GM19193 (cell line): ENCODE results near the gene CCDC154.
A peak's percentile ranks its signal among the peaks of the same experiment; 100 is the strongest.

Source experiments
- POLR2A ChIP-seq: IDR thresholded peaks from 4 replicates; pipeline ENCODE4 v1.6.1; 2011; ENCODE audit not compliant: insufficient read depth, insufficient read length; ENCODE audit errors: extremely low read depth

Gene CCDC154

DNA sequence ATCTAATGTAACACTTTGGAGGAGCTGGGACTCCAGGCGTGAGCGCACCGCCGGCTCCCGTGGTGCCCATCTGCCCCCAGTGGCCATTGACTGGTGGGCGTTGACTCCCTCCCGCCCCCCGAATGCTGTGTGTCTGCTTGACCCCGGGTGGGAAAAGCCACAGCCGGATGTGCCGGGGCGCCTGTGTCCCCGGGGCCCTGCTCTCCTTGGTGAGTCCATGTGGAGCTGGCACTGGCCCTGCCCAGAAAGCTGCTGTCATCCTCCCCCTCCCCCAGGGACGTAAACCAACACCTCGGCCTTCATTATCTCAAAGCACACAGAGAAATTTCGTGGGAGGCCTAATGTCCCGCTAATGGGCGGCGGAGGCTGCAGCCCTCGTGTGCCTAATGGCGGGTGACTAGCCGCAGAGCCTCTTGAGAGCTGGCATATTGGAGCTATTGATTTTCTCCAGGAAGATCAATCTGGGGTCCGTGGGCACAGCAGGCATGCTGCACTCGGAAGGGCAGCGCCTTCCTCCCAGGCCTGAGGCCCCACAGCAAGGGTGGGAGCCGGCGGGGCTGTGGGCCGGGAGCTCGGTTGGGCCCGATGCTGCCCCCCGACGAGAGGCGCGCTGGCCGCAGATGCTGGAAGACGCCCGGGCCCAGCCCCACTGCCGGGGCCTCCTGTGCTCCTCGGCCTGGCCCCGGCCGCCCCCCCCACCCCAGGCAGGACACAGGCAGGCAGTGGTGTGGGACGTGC, 17.5 kb downstream of the CCDC154 start:
- no peak for TF ChIP-seq POLR2A

DNA sequence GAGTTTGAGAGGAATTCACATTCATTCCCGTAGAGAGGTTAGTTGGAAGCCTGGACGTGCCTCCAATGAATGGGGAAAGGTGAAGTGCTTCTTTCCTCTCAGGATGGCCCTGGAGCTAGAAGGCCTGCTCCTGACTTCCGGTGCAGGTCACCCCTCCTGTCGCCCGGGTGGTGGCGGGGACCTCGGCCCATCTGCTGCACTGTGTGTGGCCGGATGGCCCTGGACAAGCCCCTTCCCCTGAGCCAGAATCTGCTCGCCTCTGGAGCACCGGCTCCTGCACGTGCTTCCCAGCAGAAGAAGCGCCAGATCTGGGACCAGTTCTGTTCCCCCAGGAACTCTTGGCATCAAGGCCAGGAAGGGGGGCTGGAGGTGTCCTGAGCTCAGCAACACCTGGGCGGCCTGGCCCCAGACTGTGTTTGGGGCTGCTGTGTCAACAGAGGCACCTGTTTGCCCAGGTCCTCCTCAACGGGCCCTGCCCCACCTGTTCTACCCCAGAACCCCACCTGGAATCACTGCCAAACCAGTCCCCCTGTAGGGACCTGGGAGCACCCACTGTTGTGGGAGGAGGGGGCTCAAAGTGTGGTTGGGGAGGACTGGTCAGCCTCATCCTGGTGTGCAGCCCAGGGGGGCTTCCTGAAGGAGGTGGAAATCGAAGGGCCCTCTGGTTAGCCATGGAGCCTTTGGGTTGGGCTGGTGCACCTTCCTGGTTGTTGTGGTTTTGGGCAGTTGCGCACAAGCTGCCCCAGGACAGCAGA, 18.6 kb downstream of the CCDC154 start:
- no peak for TF ChIP-seq POLR2A

DNA sequence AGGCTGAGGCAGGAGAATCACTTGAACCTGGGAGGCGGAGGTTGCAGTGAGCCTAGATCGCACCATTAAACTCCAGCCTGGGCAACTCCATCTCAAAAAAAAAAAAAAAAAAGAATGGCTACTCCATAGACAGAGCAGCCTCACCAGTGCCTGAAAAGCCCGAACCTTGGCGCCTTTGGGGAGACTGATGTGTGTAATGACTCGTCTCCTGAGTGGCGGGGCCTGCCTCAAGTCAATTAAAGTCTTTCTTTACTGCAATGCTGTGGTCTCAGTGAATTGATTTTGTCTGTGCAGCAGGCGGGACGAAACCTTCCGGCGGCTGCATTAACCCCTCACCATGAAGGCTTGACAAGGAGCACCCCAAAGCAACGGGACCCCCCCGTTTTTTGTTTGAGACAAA, 20.3 kb downstream of the CCDC154 start:
- TF ChIP-seq POLR2A, result no peak

DNA sequence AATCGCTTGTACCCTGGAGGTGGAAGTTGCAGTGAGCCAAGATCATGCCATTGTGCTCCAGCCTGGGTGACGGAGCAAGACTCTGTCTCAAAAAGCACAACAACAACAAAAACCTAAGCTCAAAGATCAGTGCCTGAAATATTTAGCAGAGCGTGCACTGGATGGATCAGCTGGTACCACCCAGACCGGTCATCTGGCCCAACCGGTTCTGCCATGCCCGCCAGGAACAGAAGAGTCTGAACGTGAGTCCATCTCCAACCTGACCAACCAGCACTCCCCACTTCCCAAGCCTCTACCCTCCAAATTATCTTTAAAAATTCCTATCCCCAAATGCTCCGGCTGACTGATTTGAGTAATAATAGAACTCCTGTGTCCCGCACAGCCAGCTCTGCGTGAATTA, 22.3 kb downstream of the CCDC154 start:
- no peak for TF ChIP-seq POLR2A

DNA sequence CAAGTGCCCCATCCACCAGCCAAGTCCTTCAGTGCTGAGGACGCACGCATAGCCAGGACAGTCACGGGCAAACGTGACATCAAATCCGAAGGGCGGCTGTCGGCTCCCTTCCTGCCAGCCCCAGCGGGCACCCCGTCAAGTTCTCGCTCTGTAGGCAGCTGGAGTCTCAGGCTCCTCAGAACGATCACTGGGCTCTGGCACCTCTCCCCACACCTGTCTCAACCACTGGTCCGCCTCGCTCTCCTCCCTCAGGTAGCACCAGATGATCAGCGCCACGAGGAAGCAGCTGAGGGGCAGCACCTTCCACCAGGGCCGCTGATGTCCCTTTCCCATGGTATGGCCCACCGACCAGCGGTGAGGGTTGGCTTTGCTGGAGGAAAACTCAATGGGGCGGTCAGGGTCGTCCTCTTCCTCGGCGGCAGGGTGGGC, 24.2 kb downstream of the CCDC154 start:
- TF ChIP-seq POLR2A, result no peak

DNA sequence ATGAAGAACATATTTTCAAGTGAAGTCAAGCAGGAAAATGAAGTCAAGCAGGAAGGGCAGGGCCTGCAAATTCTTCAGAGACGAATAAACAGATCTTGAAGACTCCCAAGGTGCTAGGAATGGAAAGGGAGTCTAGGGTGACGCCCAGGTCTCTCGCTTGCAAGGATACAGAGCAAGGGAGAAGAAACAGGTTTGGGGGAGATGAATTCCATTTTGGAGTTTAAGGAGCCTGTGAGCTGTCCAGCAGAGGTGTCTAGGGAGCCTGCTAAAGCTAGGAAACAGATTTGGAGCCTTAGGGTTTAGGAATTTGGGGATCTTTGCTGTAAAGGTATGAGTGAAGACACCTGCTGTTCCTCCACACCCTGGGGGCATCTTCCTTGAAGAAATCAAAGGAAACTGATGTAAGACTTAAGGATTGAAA, 27.8 kb downstream of the CCDC154 start:
- TF ChIP-seq POLR2A, result no peak

DNA sequence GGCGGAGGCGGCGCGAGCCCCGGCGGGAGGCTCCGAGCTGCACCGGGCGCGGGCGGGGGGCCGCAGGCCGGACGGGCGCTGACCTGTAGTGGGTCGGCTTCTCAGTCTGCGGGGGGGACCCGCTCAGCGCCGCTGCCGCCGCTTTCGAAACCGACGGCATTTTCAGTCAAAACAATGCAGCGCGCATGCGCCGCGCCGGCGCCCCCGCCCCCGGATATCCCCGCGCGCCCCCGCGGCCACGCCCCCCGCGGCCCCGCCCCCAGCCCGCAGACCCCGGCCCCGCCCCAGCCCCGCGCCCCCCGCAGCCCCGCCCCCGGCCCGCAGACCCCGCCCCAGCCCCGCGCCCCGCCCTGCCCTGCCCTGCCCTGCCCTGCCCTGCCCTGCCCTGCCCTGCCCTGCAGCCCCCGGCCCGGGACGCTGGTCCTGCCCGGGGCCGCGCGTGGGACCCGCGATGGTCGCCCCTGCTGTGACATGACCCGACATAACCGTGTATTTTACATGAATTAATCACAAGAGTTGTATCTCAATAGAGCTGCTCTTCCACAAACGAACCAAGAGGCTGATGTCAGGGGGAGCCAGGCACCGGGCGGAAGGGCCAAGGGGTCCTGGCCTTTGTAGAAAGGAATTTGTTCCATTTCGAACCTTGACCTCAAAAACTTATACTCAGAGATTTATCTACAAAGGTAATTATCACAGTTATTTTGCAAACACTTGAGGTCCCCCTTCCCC, 29.7 kb downstream of the CCDC154 start, which contains the start of gene UNKL:
Gene UNKL, minus strand, starts transcription at position 173 of the 729 bp plus-strand sequence. Its CDS starts 13 bp downstream, at position 160.
- peak; percentile 46 for TF ChIP-seq POLR2A

DNA sequence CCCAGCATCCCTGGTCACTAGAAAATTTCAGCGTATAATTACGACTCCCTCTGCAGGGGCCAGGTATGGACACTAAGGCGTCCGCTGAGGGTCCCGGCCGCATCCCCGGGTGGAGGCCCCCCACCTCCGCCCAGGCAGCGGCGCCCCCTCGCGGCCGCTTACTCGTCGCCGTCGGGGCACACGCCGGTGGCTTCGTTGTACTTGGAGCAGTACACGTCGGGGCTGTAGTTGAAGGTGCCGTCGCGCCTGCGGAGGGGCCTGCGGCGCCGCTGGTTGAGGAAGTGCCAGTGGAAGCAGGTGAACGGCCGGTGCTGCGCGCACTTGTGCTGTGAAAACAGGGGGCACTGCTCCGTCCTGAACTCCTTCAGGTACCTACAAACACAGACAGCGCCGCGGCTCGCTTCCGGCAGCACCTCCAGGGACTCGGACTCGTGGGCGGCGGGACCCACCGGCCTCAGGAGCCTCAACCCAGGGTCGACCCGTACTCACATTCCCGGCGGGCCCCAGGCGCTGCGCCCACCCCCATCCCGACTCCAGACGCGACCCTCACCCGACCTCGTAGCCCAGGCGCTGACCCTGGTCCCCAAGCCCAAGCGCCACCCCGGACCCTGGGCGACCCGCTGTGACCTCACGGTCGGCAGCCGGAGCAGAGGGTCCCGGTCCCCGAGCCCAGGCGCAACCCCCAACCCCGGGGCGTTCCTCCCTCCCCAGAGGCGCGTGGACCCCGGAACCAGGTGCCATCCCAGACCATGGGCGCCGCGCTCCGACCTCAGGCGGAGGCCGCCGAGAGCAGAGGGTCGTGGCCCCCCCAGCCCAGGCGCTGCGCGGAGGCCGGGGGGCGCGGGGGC, 30.4 kb downstream of the CCDC154 start:
- TF ChIP-seq POLR2A, result no peak

DNA sequence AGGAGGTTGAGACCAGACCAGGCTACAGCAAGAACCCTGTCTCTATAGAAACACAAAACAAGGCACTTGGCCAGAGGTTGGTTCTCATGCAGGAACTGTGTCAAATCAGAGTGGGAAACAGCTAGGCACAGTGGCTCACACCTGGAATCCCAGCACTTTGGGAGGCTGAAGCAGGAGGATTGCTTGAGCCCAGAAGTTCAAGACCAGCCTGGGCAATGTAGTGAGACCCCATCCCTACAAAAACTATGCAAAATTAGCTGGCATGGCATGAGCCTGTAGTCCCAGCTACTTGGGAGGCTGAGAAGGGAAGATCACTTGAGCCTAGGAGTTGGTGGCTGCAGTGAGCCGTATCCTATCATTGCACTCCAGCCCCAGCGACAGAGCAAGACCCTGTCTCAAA, 31.5 kb downstream of the CCDC154 start:
- no peak for TF ChIP-seq POLR2A

DNA sequence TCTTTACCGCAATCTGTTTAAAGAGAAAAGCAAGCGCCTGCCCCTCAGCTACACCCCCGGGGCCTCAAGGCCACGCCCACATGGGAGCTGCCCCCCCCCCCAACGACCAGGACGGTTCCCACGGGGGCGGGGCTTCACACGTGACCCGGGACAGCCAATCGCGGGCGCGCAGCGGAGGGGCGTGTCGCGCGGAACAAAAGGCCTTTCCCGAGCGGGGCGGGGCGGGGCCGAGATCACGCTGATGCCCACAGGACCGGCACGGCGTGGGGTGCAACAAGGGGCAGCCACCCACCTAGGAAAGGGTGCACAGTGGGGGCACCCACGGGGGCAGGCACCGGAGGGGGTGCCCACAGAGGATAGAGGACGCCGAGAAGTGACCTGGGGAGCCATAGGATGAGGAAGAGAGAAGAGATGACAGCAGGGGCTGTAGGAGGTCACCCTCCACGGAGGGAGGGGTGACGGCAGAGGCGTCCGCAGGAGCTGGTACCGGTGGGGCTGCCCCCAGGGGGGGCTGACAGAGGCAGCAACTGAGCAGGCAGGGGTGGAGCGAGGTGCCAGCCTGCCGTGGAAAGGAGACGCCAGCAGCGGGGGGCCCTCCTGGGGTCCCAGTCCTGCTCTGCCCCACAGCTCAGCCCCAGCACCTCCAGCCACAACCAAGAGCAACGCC, 36.1 kb downstream of the CCDC154 start:
- TF ChIP-seq POLR2A, result no peak

DNA sequence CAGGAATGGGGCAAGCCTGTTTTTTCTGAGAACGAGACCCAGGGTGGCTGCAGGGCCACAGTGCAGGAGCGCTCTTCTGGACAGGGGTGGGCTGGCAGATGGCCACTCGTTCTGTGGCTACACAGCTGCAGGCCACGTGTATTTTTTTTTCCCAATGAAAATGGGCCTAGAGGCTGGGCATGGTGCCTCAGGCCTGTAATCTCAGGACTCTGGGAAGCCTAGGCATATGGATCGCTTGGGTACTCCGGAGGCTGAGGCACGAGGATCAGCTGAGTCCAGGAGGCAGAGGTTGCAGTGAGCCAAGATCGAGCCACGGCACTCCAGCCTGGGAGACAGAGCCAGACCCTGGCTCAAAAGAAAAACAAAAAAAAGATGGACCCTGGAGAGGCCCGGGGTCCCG, 36.6 kb downstream of the CCDC154 start:
- no peak for TF ChIP-seq POLR2A

DNA sequence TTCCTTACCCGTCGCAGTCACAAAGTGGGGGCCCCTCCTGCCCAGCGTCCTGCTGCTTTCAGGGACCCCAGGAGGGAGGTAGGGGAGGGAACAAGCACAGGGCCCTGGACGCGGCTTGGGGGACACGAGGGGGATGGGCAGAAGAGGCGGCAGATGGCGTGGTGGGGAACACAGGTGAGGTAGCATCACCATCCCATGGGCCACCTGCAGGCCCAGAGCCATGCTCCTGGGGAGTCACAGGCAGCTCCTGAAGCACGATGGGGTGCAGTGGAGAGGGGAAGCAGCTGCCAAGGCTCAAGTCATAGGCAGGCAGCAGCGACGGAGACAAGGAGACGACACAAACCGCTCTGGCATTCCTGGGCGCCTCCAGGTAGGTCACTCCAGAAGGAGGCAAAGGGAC, 40.6 kb downstream of the CCDC154 start:
- no peak for TF ChIP-seq POLR2A

DNA sequence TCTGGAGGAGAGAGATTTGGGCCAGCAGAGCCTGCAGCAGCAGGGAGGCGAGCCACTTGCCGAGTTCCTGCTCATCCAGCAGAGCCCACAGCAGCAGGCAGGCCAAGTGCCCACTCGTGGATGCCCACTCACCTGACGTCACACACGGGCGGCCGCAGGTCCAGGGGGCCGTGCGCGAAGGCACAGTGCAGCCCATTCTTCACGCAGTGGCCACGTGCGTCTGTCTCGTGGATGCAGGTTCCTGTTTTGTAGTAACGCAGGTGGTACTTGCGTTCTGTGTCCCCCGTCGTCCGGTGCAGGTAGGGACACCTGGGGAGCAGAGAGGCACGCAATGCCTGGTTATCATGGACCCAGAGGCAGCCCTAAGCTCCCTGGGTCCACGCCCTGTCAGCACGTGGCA, 41.3 kb downstream of the CCDC154 start:
- TF ChIP-seq POLR2A, result no peak

DNA sequence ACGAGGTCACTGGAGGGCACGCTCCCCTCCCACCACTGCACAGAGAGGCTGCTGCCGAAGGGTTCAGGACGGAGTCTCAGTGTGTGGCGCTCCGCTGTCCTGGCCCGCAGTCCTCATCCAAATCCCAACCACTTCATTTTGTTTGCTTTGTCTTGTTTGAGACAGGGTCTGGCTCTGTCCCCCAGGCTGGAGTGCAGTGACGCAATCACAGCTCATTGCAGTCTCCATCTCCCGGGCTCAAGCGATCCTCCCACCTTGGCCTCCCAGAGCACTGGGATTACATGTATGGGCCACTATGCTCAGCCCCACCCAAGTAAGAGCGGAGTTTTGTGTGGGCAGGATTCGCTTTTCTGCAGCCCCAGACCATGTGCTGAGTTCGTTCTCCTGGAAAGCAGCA, 42.6 kb downstream of the CCDC154 start:
- TF ChIP-seq POLR2A, result no peak

DNA sequence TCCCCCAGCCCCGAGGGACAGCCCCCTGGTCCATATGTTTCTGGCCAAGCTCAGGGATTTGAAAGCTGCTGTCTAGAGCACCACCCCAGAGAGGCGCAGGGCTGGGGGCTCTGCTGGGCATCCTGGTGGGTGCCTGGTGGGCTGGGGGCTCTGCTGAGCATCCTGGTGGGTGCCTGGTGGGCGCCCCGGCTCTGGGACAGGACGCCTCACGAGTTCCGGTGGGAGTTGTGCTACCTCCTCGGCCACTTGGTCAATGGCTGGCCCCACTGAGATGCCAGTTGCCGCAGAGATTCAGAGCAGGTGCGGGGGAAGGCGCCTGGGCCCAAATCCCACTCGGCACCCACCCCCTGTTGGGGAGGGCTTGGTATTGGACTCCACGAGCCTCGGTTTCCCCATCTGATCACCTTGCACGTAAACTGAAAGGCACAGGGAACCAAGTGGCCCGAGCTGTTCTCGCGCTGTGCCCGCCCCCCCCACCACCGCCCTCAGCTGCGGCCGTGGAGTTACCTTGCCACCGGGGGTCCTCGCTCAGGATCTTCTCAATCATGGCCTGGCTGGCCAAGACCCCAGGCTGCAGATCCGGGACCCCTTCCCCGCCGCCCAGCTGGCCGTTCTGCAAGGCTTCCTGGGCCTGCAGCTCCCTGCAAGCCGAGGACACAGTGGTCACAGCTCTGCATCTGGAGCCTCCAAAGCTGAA, 43.1 kb downstream of the CCDC154 start:
- TF ChIP-seq POLR2A, result no peak
